Middle frontal gyrus (tissue), 1 donor: ENCODE results near the gene RPL28.
A peak's percentile ranks its signal among the peaks of the same experiment; 100 is the strongest.

Experiments
- DNase-seq: peaks from one replicate; pipeline ENCODE4 v3.0.0-alpha.2; 2015; ENCODE audit warnings: low spot score; ENCODE audit errors: extremely low spot score

The RPL28 gene

GRCh38 chr19:55385724-55386492, at the start of gene RPL28:
Gene RPL28 (plus strand): TSS chr19:55385932. CDS start chr19:55386358, 426 bp downstream.
- DNase-seq: peak; percentile 99

GRCh38 chr19:55336101-55336500, 49.6 kb upstream of the RPL28 start:
- no peak for DNase-seq

GRCh38 chr19:55339105-55339888, 46.4 kb upstream of the RPL28 start, which contains the start of gene KMT5C:
Gene KMT5C (plus strand): TSS chr19:55339876. CDS start chr19:55341937, 2,061 bp downstream.
- peak; percentile 100 for DNase-seq

GRCh38 chr19:55339889-55340783, 45.6 kb upstream of the RPL28 start:
- no peak for DNase-seq

GRCh38 chr19:55340784-55341147, 45.0 kb upstream of the RPL28 start:
- DNase-seq: no peak

GRCh38 chr19:55341171-55341588, 44.6 kb upstream of the RPL28 start:
- DNase-seq: no peak

GRCh38 chr19:55341595-55342531, 43.9 kb upstream of the RPL28 start:
- no peak for DNase-seq

GRCh38 chr19:55344444-55344843, 41.3 kb upstream of the RPL28 start:
- no peak for DNase-seq

- no peak for DNase-seq
These were observed 40.5 kb upstream of the RPL28 start for GRCh38 chr19:55345101-55345817.

GRCh38 chr19:55345818-55346724, 39.7 kb upstream of the RPL28 start:
- no peak for DNase-seq

GRCh38 chr19:55346725-55347441, 38.8 kb upstream of the RPL28 start:
- no peak for DNase-seq

GRCh38 chr19:55347442-55348009, 38.2 kb upstream of the RPL28 start:
- no peak for DNase-seq

- DNase-seq: no peak
These were observed 37.3 kb upstream of the RPL28 start for GRCh38 chr19:55348317-55349034.

GRCh38 chr19:55350620-55351315, 35.0 kb upstream of the RPL28 start:
- no peak for DNase-seq

- DNase-seq: no peak
These were observed 33.7 kb upstream of the RPL28 start for GRCh38 chr19:55352040-55352439.

- DNase-seq: no peak
These were observed 33.1 kb upstream of the RPL28 start for GRCh38 chr19:55352549-55353145.
